A204.1 (cell line): Measurements from ENCODE around the gene GALNT18.

Source experiments
- FAIRE-seq: peaks from 2 replicates; lab custom pipeline; 2012; peaks lifted over from hg19 to GRCh38; lab: Jason Lieb, UNC

Gene GALNT18

DNA sequence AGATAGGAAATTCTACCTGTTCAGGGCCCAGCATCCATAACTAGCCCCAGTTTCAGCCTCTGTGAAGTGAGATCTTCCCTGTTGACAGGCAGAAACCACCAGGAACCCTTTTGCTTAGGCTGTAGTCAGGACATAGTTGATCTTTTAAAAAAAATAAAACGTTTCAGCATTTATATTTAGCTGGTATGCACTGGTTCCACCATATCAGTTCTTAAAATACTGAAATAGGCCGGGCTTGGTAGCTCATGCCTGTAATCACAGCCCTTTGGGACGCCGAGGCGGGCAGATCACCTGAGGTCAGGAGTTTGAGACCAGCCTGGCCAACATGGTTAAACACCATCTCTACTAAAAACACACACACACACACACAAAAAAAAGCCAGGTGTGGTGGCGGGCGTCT lies 35.3 kb downstream of the GALNT18 start:
- no peak for FAIRE-seq

DNA sequence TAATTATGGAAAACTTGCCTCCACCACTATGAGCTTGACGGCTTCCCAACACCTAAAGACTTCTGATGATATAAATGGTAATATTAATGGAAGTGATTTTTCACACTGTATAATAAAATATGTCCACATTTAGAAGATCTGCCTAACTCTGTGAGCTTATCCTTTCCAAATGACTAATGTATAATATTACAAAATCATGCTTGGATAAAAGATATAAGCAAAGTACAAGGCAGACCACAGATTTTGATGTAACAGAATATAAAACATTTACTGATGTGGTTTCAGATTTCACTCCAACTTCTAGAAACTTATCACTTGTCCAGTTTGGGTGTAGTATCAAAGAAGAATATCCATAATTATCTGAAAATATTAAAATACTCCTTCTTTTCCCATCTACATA lies 36.9 kb downstream of the GALNT18 start:
- FAIRE-seq, result no peak

DNA sequence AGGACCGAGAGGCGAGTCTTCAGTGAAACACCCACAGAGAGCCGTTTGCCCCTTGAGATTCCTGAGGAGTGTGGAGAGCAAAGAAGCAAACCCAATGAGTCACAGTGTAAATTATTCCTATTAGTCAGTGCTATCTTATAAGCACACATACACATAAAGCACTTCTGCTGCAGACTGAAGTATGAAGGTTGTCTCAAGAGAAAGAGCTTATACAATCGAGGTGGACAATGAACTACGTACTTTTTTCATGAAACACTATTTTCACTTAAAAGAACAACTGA lies 37.3 kb downstream of the GALNT18 start:
- no peak for FAIRE-seq

DNA sequence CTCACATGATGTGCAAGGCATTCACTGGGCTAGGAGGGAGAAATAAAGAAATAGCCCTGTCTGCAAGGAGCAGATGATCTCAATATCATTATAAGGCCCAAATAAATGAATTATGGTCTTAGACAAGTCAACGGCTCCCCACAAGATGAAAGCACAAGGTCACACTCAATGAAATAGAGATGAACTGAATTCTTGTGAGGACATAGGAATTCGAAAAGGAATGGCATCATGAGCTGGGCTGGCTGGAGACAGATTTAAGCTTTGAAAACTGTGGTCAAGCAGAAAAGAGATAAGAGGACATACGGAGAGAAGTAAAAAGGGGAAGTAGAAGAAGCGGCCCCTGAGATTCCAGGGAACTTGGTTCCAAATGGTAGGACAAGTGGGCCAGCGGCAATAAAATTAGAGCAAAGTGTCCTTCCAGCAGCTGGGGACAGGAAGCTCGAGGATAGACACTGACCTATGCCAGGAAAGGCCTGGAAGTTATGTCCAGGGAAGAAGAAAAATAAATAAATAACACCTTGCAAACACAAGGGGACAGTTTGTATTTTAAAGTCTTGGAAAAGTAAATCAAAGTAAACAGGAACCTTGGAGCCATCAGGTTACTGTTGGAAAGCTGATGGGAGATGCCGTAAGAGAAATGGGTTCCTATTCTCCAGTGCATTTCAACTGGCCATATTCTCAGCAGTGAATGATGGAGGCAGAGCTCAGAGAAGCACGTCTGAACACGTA lies 37.8 kb downstream of the GALNT18 start:
- FAIRE-seq, result no peak

DNA sequence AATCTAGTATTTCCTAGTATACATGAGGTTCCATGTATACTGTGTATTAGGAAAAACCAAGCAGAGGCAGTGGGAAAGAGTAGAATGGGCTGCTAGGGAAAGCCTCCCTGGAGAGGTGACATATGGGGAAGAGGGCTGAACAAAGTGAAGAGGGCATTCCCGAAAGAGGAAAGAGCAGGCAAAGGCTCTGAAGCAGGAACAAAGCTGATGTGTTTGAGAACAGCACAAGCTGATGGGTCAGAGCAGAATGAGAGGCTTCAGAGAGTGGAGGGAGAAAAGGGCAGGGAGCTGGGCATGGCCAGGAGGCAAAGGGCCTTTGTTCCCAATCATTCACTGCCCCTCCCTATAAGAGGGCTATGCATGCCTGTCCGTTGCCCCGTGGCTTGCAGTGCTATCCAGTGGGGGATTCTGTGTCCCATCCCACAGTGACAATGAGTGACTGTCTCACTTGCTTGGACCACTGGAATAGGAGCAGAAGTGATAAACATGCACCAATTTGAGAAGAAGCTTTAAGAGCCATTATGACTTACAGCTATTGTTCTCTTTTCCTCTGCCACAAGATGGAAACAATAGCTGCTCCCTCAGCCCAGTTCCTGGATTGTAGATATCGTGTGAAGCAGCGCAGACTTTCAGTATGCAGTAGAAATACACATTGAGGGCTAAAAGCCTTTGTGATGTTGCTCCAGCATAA lies 39.6 kb downstream of the GALNT18 start:
- no peak for FAIRE-seq

DNA sequence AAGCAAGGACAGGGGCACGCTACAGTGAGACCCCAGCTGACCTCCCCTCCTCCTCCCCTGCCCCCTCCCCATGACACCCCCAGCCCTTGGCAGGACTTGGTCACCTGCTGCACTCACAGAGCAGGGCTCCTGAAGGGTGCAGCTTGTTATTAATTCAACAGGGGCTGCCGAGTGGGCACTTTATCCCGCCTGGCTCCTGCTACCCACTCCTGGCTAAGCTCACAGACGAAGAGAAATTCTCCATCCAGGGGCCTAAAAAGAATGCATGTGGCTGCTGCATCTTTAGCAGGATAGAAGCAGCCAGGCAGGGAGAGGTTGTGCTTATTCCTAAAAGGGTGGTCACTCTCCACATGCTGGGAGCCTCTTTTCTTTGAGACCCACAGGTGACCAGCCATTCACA lies 40.3 kb downstream of the GALNT18 start:
- no peak for FAIRE-seq

DNA sequence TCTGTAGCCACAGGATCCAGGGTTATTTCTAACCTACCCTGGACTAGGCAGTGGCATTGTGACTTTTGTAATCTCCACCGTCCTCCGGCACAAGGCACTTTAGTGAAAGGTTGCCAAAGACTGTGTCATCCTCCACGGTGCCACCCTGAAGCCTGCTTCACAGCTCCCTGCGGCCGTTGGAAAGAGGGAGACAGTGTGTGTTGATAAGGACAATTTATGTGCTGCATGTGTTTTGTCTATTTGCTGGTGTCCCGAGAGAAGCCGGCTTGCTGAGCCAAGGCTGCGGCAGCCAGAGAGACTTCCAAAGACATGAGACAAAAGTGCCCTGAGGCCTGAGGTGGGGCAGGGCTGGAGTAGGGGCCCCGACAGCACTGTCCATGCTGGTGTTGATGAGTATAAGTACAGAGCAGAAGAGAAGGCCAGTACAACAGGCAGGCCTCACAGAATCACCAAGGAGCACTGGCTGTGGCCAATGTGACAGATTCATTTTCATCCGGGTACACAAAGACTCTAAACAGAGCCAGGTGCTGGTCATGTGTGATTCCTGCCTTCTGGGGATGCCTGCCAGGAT lies 40.9 kb downstream of the GALNT18 start:
- no peak for FAIRE-seq

DNA sequence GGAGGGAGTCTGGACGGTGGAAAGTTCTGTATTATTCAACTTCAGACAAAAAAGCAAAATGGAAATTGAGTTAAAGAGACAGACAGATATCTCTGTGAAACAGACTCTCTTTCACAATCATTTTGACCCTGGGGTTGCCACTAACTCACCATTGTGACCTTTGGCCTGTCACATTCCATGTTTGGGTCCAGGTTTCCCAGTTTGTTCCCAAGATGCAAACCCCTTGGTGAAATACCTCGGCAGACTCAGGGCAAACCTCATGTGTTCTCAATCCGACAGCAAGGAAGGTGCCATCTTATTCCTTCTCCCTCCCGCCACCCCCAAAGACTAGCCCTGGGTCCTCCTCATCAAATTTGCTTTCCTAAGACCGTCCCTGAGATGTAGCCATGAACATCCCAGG lies 41.8 kb downstream of the GALNT18 start:
- FAIRE-seq, result no peak

DNA sequence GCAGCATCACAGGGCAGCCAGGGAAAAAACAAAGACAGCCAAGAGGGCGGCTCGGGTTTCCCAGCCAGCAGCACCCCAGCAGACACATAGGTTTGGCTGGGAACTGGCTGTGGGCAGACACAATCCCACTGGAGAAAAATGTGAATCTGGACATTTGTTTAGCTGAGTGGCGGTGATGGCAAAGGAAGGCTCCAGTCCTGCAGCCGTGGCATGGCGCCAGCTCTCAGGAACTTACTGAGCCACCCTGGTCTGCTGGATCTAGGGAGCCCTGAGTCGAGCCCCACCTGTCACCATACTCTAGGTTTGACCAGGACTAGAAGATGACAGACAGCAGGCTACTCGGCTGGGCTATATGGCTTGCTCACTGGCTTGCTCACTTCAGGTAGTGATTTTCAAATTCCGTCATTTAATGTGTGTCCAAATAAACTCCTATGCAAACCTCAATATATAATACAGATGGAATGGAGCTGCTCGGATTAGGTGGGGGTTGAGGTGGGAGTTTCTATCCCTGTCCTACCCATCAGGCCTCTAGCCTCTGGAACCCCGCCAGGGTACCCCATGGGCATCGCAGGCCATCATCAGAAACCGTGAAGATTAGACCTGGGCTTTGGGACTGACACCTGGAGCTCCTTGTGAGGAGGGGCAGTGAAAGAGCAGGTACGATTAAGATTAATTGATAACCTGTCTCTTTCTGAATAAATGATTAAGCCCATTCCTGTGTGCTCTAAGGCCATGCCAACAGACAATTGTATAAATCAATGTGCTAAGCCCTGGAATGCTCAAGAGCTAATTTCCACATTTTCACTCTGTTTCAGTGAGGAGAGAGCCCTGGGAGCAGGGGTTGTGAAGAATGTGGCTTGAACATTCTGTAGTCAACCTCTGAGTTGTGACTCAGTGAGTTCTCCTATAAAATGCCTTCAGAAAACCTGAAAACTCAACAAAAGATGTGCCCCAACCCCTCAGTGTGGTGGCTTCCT lies 42.5 kb downstream of the GALNT18 start:
- no peak for FAIRE-seq

DNA sequence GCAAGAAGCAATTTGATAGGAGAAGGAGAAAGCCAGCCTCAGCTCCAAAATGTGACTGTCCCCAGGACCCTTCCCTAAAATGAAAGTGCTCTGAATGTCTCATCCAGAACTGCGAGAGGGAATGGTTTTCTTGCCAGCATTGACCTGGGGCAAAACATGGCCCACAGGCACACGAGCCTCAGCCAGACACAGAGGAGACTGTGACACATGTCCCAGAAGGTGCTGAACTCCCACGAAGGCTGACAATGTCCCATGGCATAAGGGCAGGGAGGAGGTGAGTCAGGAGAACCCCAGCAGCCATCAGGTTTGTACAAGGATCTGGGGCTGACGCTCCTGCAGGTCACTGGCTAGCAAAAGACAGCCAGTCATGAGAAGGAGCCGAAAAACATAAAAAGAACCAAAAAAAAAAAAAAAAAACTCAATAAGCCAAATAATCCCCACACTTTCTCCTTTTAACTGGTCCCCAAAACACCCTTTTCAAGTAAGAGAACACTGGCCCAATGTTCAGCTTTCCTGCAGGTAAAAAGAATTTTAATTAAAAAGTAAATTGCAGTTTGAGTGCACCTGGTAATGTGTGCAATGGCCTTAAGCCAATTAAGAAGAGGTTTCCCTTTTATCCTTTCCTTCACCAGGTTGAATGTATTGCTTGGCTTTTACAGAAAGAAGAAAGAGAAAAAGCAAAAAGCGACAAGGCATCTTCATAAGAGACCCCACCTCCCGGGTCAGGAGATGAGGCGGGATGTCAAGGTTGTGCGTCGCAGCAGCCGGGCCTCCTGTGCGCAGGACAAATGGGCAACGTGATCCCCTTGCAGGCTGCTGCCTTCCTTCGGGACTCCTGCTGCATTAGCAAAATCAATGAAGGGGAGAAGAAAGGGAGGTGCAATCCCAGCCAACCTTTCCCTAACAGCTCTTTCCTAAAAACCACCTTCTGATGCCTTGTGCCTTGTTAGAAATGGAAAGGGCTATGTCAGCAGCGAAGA lies 43.6 kb downstream of the GALNT18 start:
- FAIRE-seq, result no peak

DNA sequence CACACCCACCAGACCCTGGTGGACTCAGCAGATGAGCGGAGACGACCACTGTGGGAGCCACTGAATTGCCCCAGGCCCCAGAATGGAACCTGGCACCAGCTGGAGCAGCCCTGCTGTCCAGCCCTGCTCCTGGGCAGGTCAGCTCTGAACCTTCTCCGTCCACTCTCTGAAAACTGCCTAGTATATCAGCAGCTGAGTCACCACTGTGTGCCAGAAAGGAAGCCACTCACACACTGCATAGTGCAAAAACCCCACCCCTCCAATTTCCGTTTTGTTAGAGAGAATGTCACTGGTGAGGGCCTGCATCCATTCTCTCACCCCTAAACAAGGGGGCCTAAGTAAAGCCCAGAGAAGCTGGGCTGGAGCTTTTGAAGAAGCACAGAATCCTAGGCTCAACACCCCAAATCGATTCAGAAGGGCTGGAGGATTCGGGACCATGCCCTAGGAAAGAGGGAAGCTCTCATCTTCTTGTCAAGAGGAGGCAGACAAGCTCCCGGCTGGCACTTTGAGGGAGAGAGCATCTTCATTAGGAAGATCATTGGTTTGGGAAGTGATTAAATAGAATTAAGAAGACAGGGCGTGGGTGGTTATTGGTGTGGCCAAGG lies 44.5 kb downstream of the GALNT18 start:
- no peak for FAIRE-seq

DNA sequence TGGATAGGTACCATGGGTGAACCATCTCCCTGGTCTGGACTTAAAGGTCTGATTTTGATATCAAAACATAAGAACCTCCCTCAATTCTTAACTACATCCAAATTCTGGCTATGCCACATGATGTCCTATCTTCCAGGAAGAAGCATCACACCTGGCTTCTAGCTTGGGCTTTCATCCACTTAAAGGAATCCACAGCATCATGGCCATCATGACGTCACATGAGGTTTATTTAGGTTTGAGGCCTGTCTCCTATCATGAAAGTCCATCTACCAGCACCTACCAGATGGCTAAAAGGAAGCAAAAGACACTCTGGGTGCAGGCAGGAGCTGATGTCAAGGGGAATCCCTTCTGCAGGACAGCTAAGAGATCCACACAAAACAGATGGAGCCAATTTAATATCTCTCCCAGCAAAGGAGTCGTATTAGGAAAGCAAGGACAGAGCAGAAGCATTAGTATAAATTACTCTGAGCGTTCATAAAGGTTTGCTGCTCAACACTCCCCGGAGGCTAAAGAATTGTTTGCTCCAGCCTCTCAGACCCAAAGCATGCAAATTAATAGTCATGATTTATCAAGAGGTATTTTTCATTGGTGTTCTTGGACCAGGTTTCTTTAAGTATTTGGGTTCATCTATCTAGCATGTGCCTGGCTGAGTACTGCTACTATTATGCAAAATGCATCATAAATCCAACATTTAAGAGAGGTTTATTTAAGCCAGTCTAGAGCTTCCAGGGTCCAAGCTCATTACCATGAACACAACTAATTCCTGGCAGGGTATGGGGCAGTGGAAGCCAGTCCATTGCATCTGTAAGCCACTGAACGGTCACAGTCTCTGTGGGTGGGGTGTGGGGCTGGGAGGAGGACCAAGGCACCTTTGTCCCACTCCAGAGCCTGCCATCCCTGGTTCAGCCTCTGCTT lies 47.2 kb downstream of the GALNT18 start:
- no peak for FAIRE-seq

DNA sequence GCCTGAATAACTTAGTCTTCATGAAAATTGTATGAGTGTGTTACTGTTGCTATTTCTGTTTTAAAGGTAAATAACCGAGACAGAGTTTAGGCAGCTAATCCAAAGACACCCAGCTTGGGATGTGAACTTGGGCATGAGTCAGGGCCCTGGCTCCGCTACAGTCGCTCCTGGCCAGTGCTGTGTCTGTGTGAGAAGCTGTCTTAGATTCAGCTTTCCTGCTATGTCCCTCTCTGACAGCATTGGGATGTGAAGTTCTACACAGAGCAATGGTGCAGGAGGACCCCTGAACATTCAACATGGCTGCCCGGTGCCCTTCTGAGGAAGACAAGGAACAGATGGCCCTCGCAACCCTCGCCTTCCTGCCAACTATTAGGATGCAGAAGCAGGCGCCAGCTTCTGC lies 49.4 kb downstream of the GALNT18 start:
- FAIRE-seq, result no peak

DNA sequence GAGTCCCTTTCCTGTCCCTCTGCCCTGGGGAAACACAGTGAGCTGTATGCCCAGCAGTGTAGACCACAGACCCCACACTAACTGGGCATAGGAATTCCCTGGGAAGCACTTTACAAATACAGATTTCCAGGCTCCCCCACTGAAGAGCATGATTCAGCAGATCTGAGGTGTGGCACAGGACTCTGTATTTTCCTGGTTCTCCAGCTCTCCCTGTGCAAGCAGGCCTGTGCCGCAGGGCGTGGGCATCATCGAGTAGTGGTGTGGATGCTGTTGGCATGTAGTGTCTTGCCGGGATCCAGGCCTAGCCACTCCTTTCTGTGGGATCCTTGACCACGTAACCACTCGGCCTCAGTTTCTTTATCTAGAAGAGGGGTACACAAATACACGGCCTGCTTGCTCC lies 49.9 kb downstream of the GALNT18 start:
- no peak for FAIRE-seq

DNA sequence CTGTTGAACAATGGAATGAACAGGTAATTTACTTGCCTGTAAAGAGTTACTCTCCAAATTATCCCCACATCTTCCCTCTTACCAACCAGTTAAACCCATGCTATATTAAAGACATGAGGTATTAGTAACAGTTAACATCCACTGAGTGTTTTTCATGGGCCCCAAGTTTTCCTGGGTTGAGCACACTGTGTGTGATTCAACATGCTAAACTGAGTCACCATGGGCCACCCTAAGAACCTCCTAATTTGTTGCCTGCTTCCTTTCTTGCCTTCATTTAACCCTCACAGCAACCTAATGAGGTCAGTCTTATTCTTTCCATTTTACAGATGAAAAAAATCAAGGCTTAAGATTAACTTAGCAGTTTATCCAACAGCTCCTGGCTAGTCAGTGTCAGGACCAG lies 51.0 kb downstream of the GALNT18 start:
- no peak for FAIRE-seq

DNA sequence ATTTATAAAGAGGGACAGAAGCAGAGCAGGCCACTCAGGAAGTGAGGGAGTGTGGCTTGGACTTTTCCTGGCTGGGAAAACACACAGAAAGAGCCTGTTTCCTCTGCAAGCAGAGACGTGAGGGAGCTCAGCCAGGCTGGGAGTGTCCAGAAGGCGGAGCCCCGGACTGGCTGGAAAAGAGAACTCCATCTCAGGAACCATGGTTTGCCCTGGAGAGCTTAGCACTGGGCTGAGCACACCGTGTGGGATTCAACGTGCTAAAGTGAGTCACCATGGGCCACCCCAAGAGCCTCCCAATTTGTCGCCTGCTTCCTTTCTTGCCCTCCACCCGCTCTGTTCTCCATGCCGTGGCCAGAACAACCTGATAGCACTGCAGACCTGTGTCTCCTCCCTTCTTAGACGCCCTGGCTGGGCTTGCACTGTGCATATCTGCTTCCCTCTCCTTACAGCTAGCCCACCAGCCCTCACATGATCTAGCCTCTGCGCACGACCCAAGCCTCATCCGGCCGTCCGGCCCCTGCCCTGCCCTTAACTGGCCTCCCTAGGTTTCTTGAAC lies 51.8 kb downstream of the GALNT18 start:
- FAIRE-seq, result no peak

DNA sequence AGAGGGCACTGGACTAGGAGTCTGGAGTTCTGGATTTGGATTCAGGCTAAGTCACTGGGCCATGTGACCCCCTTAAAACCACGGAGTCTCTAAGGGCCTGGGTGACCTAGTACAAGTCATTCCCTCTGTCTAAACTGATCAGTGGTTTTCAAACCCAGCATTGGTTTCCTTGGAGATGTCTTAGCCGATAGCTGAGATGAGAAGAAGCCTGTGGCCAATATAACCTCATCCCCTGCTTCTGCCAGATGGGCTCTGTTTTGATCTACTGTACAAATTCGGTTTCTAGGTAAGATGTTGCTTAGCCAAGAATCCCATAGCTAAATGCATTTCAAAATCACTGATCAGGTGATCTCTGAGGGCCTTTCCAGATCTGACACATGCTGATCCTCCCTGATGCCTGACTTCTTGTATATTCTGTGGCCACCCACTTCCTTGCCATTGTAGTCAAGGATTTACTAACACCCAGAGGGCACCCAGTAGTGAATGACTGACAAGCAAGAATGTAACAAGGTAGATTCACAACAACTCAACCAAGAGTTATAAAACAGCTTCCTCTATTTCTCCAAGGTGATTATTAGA lies 53.1 kb downstream of the GALNT18 start:
- FAIRE-seq, result no peak

DNA sequence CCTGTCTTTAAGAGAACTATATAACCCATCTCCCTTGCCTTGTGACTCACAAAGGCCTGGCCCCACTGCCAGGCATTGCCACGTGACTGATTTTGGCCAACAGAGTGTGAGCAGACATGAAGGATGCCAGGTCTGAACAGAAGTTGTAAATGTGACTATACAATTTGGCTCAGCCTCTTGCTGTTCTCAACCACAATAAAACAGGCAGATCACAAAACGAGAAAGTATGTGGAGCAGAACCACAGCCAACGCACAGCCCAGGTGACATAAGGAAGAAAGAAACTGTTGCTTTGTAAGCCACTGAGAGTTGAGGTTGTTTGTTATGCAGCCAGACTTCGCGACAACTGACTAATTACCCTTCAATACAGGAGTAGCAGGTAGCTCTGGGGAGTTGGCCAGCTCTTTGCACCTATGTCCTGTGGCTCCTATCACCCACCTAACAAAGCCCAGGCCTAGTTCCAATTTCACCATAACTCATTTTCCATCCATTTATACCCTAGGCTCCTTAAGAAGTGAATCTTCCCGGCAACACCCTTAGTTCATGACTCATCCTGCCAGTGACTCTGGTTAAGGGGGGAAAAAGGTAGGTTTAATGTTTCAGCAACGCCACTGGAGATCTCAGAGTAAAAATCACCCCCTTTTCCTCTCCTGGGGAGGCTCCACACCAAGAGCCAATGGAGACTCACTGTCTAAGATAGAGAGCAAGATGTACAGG lies 53.7 kb downstream of the GALNT18 start:
- FAIRE-seq, result no peak

DNA sequence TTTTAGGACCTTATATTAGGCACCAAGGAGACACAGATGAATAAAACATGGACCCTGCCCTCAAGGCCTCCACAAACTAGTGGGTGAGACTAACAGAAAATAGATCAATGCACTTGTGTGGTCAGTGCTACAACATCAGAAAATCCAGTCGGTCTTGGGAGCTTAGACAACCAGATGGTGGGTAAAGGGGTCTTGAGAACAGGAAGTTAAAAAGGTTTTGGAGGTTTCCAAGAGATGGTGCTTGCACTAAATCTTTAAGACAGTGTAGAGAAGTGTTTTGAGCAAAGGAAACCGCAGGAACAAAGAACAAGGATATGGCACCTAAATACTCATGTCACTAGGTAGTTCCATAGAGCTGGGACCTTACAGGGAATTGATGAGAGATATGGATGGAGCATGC lies 56.2 kb downstream of the GALNT18 start:
- no peak for FAIRE-seq
